H1 (cell line): ENCODE results near the gene CYBB. TPM values are rescaled to one million over a fixed set of nuclear protein-coding genes. Genes with fewer than 3 reads are reported as not detected.

Experiments
- CTCF ChIA-PET: fragments of 300-600 bp; sonication (Branson Sonifier 250); formaldehyde crosslinking; loops from one replicate; lab custom pipeline; 2021; ENCODE audit not compliant: partially characterized antibody; lab: Charles Lee
- POLR2A ChIA-PET: fragments of 300-600 bp; sonication (Branson Sonifier 250); formaldehyde crosslinking; loops from one replicate; lab custom pipeline; 2021; ENCODE audit warnings: inconsistent platforms; ENCODE audit not compliant: partially characterized antibody; lab: Charles Lee
- DNase-seq, 2 experiments: peaks; one replicate each; pipeline versions ENCODE4 v3.0.0 to v3.0.0-alpha.2; 2010 to 2022; ENCODE audit warnings: low spot score in 2 of 2, low read depth in 1 of 2, mixed read lengths in 1 of 2
- FAIRE-seq: peaks from 2 replicates; lab custom pipeline; 2011; peaks lifted over from hg19 to GRCh38; lab: Jason Lieb, UNC
- H2AFZ ChIP-seq: 2 replicates; pipeline ENCODE4 v1.8.1; 2012; ENCODE audit warnings: low read length, inconsistent platforms
- H2AK5ac ChIP-seq: 2 replicates; pipeline ENCODE4 v1.6.1; 2013; ENCODE audit warnings: low read depth, low read length
- H2BK120ac ChIP-seq: replicated peaks from 2 replicates; pipeline ENCODE3; 2013; ENCODE audit warnings: low read depth, low read length, inconsistent platforms
- H2BK12ac ChIP-seq: 2 replicates; pipeline ENCODE4 v1.6.1; 2013; ENCODE audit warnings: low read depth, low read length
- H2BK15ac ChIP-seq: 2 replicates; pipeline ENCODE4 v1.6.1; 2013; ENCODE audit warnings: low read length
- H2BK20ac ChIP-seq: 2 replicates; pipeline ENCODE4 v1.6.1; 2013; ENCODE audit warnings: low read length
- H2BK5ac ChIP-seq: 2 replicates; pipeline ENCODE4 v1.6.1; 2013; ENCODE audit warnings: low read depth, low read length
- H3K14ac ChIP-seq: 2 replicates; pipeline ENCODE4 v1.6.1; 2013; ENCODE audit warnings: inconsistent platforms; ENCODE audit not compliant: insufficient read length
- H3K18ac ChIP-seq: 2 replicates; pipeline ENCODE4 v1.6.1; 2013; ENCODE audit warnings: low read length; ENCODE audit errors: extremely low read depth
- H3K23ac ChIP-seq: 2 replicates; pipeline ENCODE4 v1.6.1; 2013; ENCODE audit warnings: inconsistent platforms; ENCODE audit not compliant: insufficient read length
- H3K23me2 ChIP-seq: 2 replicates; pipeline ENCODE4 v1.6.1; 2013; ENCODE audit warnings: low read depth, low read length
- H3K27ac ChIP-seq: 2 replicates; pipeline ENCODE4 v1.6.1; 2011; ENCODE audit warnings: low read depth, low read length, inconsistent platforms
- H3K27me3 ChIP-seq, 4 experiments: replicated peaks in 1 of 4; 1 replicate in 1 of 4; 2 replicates in 3 of 4; pipeline versions ENCODE4 v1.6.1 to v1.8.1; 2011 to 2013; ENCODE audit warnings: low read length in 3 of 4, mild to moderate bottlenecking in 3 of 4, inconsistent platforms in 2 of 4, mixed read lengths in 2 of 4, moderate library complexity in 1 of 4; ENCODE audit not compliant: control insufficient read depth in 3 of 4, insufficient read depth in 3 of 4; ENCODE audit errors: extremely low read depth in 1 of 4
- H3K36me3 ChIP-seq, 4 experiments: 2 replicates each; pipeline versions ENCODE4 v1.6.1 to v1.8.1; 2011 to 2013; ENCODE audit warnings: mild to moderate bottlenecking in 4 of 4, low read length in 3 of 4, moderate library complexity in 2 of 4, control low read depth in 1 of 4, inconsistent platforms in 1 of 4; ENCODE audit not compliant: insufficient read depth in 4 of 4, control insufficient read depth in 2 of 4
- H3K4ac ChIP-seq: replicated peaks from 2 replicates; pipeline ENCODE3; 2013; ENCODE audit warnings: low read length, low read depth, mixed read lengths, inconsistent platforms; ENCODE audit not compliant: insufficient read length
- H3K4me1 ChIP-seq, 4 experiments: replicated peaks in 1 of 4; 1 replicate in 1 of 4; 2 replicates in 3 of 4; pipeline versions ENCODE4 v1.6.1 to v1.8.1; 2011 to 2013; ENCODE audit warnings: low read length in 3 of 4, inconsistent platforms in 2 of 4, mixed read lengths in 1 of 4; ENCODE audit not compliant: insufficient read depth in 4 of 4, control insufficient read depth in 3 of 4
- H3K4me2 ChIP-seq, 2 experiments: 2 replicates each; pipeline versions ENCODE4 v1.6.1 to v1.8.1; 2011 to 2013; ENCODE audit warnings: low read depth in 2 of 2, low read length in 2 of 2, control low read depth in 1 of 2, inconsistent platforms in 1 of 2, mild to moderate bottlenecking in 1 of 2; ENCODE audit not compliant: insufficient read depth in 1 of 2
- H3K4me3 ChIP-seq, 4 experiments: fragments of 200-600, 300-600 bp in 1 of 4; sonication (generic), shearing (Covaris generic), sonication (Bioruptor Twin) in 1 of 4; 2 replicates each; pipeline versions ENCODE4 v1.5.1 to v1.8.1; 2011 to 2016; ENCODE audit warnings: low read length in 4 of 4, low read depth in 3 of 4, control low read depth in 2 of 4, inconsistent platforms in 2 of 4, mild to moderate bottlenecking in 2 of 4, mixed read lengths in 1 of 4, moderate library complexity in 1 of 4; ENCODE audit not compliant: insufficient read depth in 2 of 4; ENCODE audit errors: extremely low read depth in 1 of 4
- H3K56ac ChIP-seq: replicated peaks from 2 replicates; pipeline ENCODE3; 2013; ENCODE audit warnings: low read depth, mild to moderate bottlenecking, mixed read lengths, low read length, inconsistent platforms; ENCODE audit not compliant: insufficient read length
- H3K79me1 ChIP-seq: 2 replicates; pipeline ENCODE4 v1.6.1; 2013; ENCODE audit warnings: low read depth, low read length, control low read depth
- H3K79me2 ChIP-seq, 2 experiments: 2 replicates each; pipeline versions ENCODE4 v1.6.1 to v1.8.1; 2012 to 2013; ENCODE audit warnings: low read length in 2 of 2, mild to moderate bottlenecking in 2 of 2, inconsistent platforms in 1 of 2; ENCODE audit not compliant: insufficient read depth in 2 of 2, control insufficient read depth in 1 of 2
- H3K9ac ChIP-seq, 4 experiments: replicated peaks in 1 of 4; 1 replicate in 1 of 4; 2 replicates in 3 of 4; pipeline versions ENCODE4 v1.6.1 to v1.8.1; 2011 to 2013; ENCODE audit warnings: low read depth in 3 of 4, low read length in 3 of 4, control low read depth in 2 of 4, mild to moderate bottlenecking in 2 of 4, moderate library complexity in 2 of 4, inconsistent platforms in 1 of 4; ENCODE audit errors: extremely low read depth in 1 of 4
- H3K9me3 ChIP-seq, 2 experiments: 2 replicates each; pipeline versions ENCODE4 v1.6.1 to v1.8.1; 2012 to 2013; ENCODE audit warnings: mild to moderate bottlenecking in 2 of 2, moderate library complexity in 2 of 2, control low read depth in 1 of 2, inconsistent platforms in 1 of 2, low read depth in 1 of 2, low read length in 1 of 2, mixed read lengths in 1 of 2; ENCODE audit not compliant: insufficient read depth in 2 of 2
- H4K20me1 ChIP-seq, 2 experiments: replicated peaks in 1 of 2; 2 replicates each; pipeline versions ENCODE3 to v1.8.1; 2011 to 2013; ENCODE audit warnings: inconsistent platforms in 2 of 2, low read length in 2 of 2, mild to moderate bottlenecking in 1 of 2; ENCODE audit not compliant: insufficient read depth in 2 of 2, control insufficient read depth in 1 of 2
- H4K5ac ChIP-seq: 2 replicates; pipeline ENCODE4 v1.6.1; 2013; ENCODE audit warnings: low read length, low read depth, mixed read lengths, inconsistent platforms; ENCODE audit not compliant: insufficient read length
- H4K8ac ChIP-seq: 2 replicates; pipeline ENCODE4 v1.8.0; 2013; ENCODE audit warnings: mild to moderate bottlenecking, moderate library complexity, low read length, inconsistent platforms; ENCODE audit not compliant: insufficient read depth; ENCODE audit errors: extremely low read depth
- H4K91ac ChIP-seq: replicated peaks from 2 replicates; pipeline ENCODE3; 2013; ENCODE audit warnings: low read length, mixed read lengths, inconsistent platforms; ENCODE audit not compliant: insufficient read length
- CHD2 ChIP-seq: IDR thresholded peaks from 2 replicates; pipeline ENCODE4 v1.6.1; 2012; ENCODE audit warnings: low read length, improper control_type of control experiment
- EP300 ChIP-seq, 2 experiments: IDR thresholded peaks; 1 replicate in 1 of 2; 2 replicates in 1 of 2; pipeline ENCODE4 v1.6.1; 2011 to 2012; ENCODE audit warnings: low read depth in 2 of 2, low read length in 2 of 2, mild to moderate bottlenecking in 2 of 2, borderline replicate concordance in 1 of 2, inconsistent platforms in 1 of 2, moderate library complexity in 1 of 2
- FOSL1 ChIP-seq: IDR thresholded peaks from 2 replicates; pipeline ENCODE4 v1.6.1; 2011; ENCODE audit warnings: mild to moderate bottlenecking, low read depth, low read length, moderate library complexity; ENCODE audit not compliant: insufficient read depth
- MAX ChIP-seq: IDR thresholded peaks from 2 replicates; pipeline ENCODE4 v1.6.1; 2012; ENCODE audit warnings: inconsistent platforms
- POLR2A ChIP-seq, 2 experiments: IDR thresholded peaks; 1 replicate in 1 of 2; 2 replicates in 1 of 2; pipeline ENCODE4 v1.6.1; 2011; ENCODE audit warnings: low read depth in 2 of 2, low read length in 2 of 2, mild to moderate bottlenecking in 2 of 2; ENCODE audit errors: control extremely low read depth in 1 of 2
- POLR2AphosphoS5 ChIP-seq: IDR thresholded peaks from 2 replicates; pipeline ENCODE4 v1.6.1; 2011; ENCODE audit warnings: low read depth, low read length
- RAD21 ChIP-seq, 2 experiments: IDR thresholded peaks in 1 of 2; conservative IDR thresholded peaks in 1 of 2; 2 replicates each; pipeline ENCODE4 v1.6.1; 2011; ENCODE audit warnings: low read depth in 2 of 2, low read length in 2 of 2, improper control_type of control experiment in 1 of 2, inconsistent platforms in 1 of 2, mild to moderate bottlenecking in 1 of 2, moderate library complexity in 1 of 2
- RNF2 ChIP-seq: fragments of 200-900, 300-1000 bp; sonication (generic); IDR thresholded peaks from 2 replicates; pipeline ENCODE4 v1.7.1; 2016; ENCODE audit warnings: borderline replicate concordance, low read depth, mild to moderate bottlenecking, antibody characterized with exemption, low read length; ENCODE audit not compliant: poor library complexity, severe bottlenecking; ENCODE audit errors: missing control alignments
- TBP ChIP-seq: IDR thresholded peaks from 2 replicates; pipeline ENCODE4 v1.6.1; 2011; ENCODE audit warnings: low read depth, low read length, improper control_type of control experiment
- YY1 ChIP-seq: IDR thresholded peaks from 2 replicates; pipeline ENCODE4 v1.6.1; 2011; ENCODE audit warnings: low read depth, mild to moderate bottlenecking, low read length
- WGBS, 2 experiments: shearing (Covaris generic) in 1 of 2; methylation state at CpG; one replicate each; pipeline versions ENCODE4 v1.1.6 to v1.1.7; 2013 to 2015; ENCODE audit warnings: low lambda C conversion rate in 2 of 2, mixed read lengths in 2 of 2, inconsistent platforms in 1 of 2, low coverage in 1 of 2, missing lambda C conversion rate in 1 of 2; ENCODE audit not compliant: insufficient replicate concordance in 2 of 2, insufficient coverage in 1 of 2, insufficient read length in 1 of 2; ENCODE audit errors: extremely low coverage in 1 of 2, missing lambda C conversion rate in 1 of 2; 5-methylcytosine and 5-hydroxymethylcytosine counted together
- polyA plus RNA-seq, 7 experiments: library from polyadenylated mRNA; depleted of rRNA in 3 of 7; stranded (reverse) in 5 of 7; unstranded in 2 of 7; fragments of >200 nt in 5 of 7; fragments of 200-250 nt in 2 of 7; gene quantifications; 1 replicate in 5 of 7; 2 replicates in 1 of 7; 4 replicates in 1 of 7; pipeline versions ENCODE4 v1.2.1 to v1.2.3, GENCODE V29; 2011 to 2013; ENCODE audit warnings: missing spikeins in 2 of 7, mixed read lengths in 2 of 7
- total RNA-seq: library from RNA; stranded (reverse); fragmentation: NEBNext Ultra II Directional; extraction: Animal tissue kit (Norgen Biotek cat#: 25700); gene quantifications from 2 replicates; pipeline ENCODE4 v1.2.1, GENCODE V29; 2021

Gene CYBB
- total and polyA plus RNA-seq, 2 of the 8 experiments (the other 6 are each of a cell fraction or from before 2014, with no cell fraction given): 0.03 to 0.09 TPM

- CTCF ChIA-PET: no interaction called here
- H3K18ac ChIP-seq: no peak overlapping the region
- WGBS, 2 experiments: 92% methylated on average over 2 of the region's 2 CpGs; no CpG with 5 or more reads in 1 of the 2 experiments
- TF ChIP-seq MAX (no peak), POLR2A (IDR thresholded peaks at IDR 0.05; ENCODE audit: control extremely low read depth in 1 of 2, low read depth in 2 of 2, low read length in 2 of 2) (no peak), EP300 (IDR thresholded peaks at IDR 0.05; ENCODE audit: borderline replicate concordance in 1 of 2, low read depth in 2 of 2, low read length in 2 of 2) (no peak), TBP (no peak), POLR2AphosphoS5 (no peak), FOSL1 (no peak), RAD21 (IDR thresholded peaks at IDR 0.05 in 1 of 2, conservative IDR thresholded peaks at IDR 0.05 in 1 of 2; ENCODE audit: low read depth in 2 of 2, low read length in 2 of 2) (no peak), RNF2 (no peak), CHD2 (no peak), YY1 (no peak)
These were observed 30.1 kb downstream of the CYBB start for GRCh38 chrX:37809970-37810369.

More at GRCh38 chrX:37809970-37810369, 30.1 kb downstream of the CYBB start:
- Histone ChIP-seq H3K4me1 (no peaks in the 10 kb centered on the region), H3K14ac (no peak overlapping the region), H3K9me3 (no peaks in the 10 kb centered on the region), H2BK120ac (no peak overlapping the region), H3K23me2 (no peaks in the 10 kb centered on the region), H4K20me1 (no peaks in the 10 kb centered on the region), H3K4me3 (no peak overlapping the region), H2BK20ac (no peak overlapping the region), H3K27ac (no peak overlapping the region), H3K56ac (no peak overlapping the region), H3K23ac (no peak overlapping the region), H2AFZ (no peak overlapping the region), H3K4ac (no peak overlapping the region), H4K91ac (no peak overlapping the region), H3K27me3 (no peaks in the 10 kb centered on the region), H3K79me1 (no peaks in the 10 kb centered on the region), H2BK15ac (no peak overlapping the region), H3K79me2 (no peaks in the 10 kb centered on the region), H4K8ac (no peak overlapping the region), H2BK12ac (no peak overlapping the region), H3K36me3 (no peaks in the 10 kb centered on the region), H2BK5ac (no peak overlapping the region), H3K4me2 (no peak overlapping the region), H2AK5ac (no peak overlapping the region), H4K5ac (no peak overlapping the region), H3K9ac (no peak overlapping the region)
- DNase-seq: no peak
- POLR2A ChIA-PET: no interaction called here
- no peak for FAIRE-seq
